GM23338 (cell line): ENCODE data around the gene CAPNS1. TPM values are rescaled to one million over a fixed set of nuclear protein-coding genes. Genes with fewer than 3 reads are reported as not detected.

ENCODE experiments used
- ATAC-seq: fragments of 200-7000 bp; cut with Tn5 transposase; 3 replicates; pipeline ENCODE4 v1.9.1; 2020
- DNase-seq: peaks from one replicate; pipeline ENCODE4 v3.0.0-alpha.2; 2015; ENCODE audit warnings: low spot score
- H2AFZ ChIP-seq: fragments of 200-600 bp; sonication (generic); 2 replicates; pipeline ENCODE4 v1.8.0; 2016; ENCODE audit warnings: antibody characterized with exemption, mild to moderate bottlenecking, moderate library complexity
- H3F3A ChIP-seq: fragments of 200-600 bp; sonication (generic); replicated peaks from 2 replicates; pipeline ENCODE4 v1.8.0; 2017; ENCODE audit warnings: antibody characterized with exemption, mixed run types, low read depth
- H3K27ac ChIP-seq: fragments of 200-600 bp; sonication (generic); 2 replicates; pipeline ENCODE4 v1.6.1; 2016; ENCODE audit warnings: low read depth
- H3K27me3 ChIP-seq: fragments of 200-600 bp; sonication (generic); 2 replicates; pipeline ENCODE4 v1.8.0; 2016; ENCODE audit warnings: mild to moderate bottlenecking, mixed run types, moderate library complexity; ENCODE audit not compliant: insufficient read depth
- H3K36me3 ChIP-seq: fragments of 200-600 bp; sonication (generic); 2 replicates; pipeline ENCODE4 v1.8.0; 2016; ENCODE audit warnings: mild to moderate bottlenecking; ENCODE audit not compliant: insufficient read depth
- H3K4me1 ChIP-seq: fragments of 200-600 bp; sonication (generic); 2 replicates; pipeline ENCODE4 v1.8.0; 2016; ENCODE audit warnings: mild to moderate bottlenecking, moderate library complexity; ENCODE audit not compliant: insufficient read depth
- H3K4me2 ChIP-seq: fragments of 200-600 bp; sonication (generic); 2 replicates; pipeline ENCODE4 v1.7.1; 2017; ENCODE audit warnings: mixed run types
- H3K4me3 ChIP-seq: fragments of 200-600 bp; sonication (generic); 2 replicates; pipeline ENCODE4 v1.6.1; 2016; ENCODE audit warnings: mixed run types
- H3K79me2 ChIP-seq: fragments of 200-600 bp; sonication (generic); replicated peaks from 2 replicates; pipeline ENCODE4 v1.8.0; 2017; ENCODE audit warnings: mild to moderate bottlenecking; ENCODE audit not compliant: insufficient read depth
- H3K9me2 ChIP-seq: fragments of 200-600 bp; sonication (generic); 2 replicates; pipeline ENCODE4 v1.8.0; 2017; ENCODE audit not compliant: insufficient read depth
- H4K20me1 ChIP-seq: fragments of 200-600 bp; sonication (generic); replicated peaks from 2 replicates; pipeline ENCODE4 v1.8.0; 2017; ENCODE audit warnings: mild to moderate bottlenecking; ENCODE audit not compliant: insufficient read depth
- H3K27ac Mint-ChIP-seq: 2 replicates; pipeline ENCODE4 v1.8.0; 2020; ENCODE audit warnings: inconsistent platforms, mild to moderate bottlenecking, moderate library complexity, mixed read lengths
- H3K27me3 Mint-ChIP-seq: 3 replicates; pipeline ENCODE4 v1.8.0; 2022; ENCODE audit warnings: low read depth, mild to moderate bottlenecking, moderate library complexity, mixed read lengths, inconsistent platforms; ENCODE audit not compliant: insufficient read depth, poor library complexity
- H3K36me3 Mint-ChIP-seq: 3 replicates; pipeline ENCODE4 v1.8.0; 2021; ENCODE audit warnings: low read depth, mild to moderate bottlenecking, inconsistent platforms, moderate library complexity, mixed read lengths
- H3K4me1 Mint-ChIP-seq: 3 replicates; pipeline ENCODE4 v1.8.0; 2020; ENCODE audit warnings: mild to moderate bottlenecking, inconsistent platforms, mixed read lengths
- H3K4me3 Mint-ChIP-seq: 3 replicates; pipeline ENCODE4 v1.8.0; 2021; ENCODE audit warnings: moderate library complexity, mild to moderate bottlenecking, inconsistent platforms, mixed read lengths
- H3K9me3 Mint-ChIP-seq: 3 replicates; pipeline ENCODE4 v1.8.0; 2020; ENCODE audit warnings: moderate library complexity, mild to moderate bottlenecking, inconsistent platforms, mixed read lengths
- CREB1 ChIP-seq: fragments of 250-450 bp; sonication (Bioruptor Pico); IDR thresholded peaks from 2 replicates; pipeline ENCODE4 v1.5.0; 2020; ENCODE audit warnings: low read depth, mild to moderate bottlenecking, moderate library complexity
- EZH2 ChIP-seq: fragments of 200-600 bp; sonication (generic); IDR thresholded peaks from one replicate; pipeline ENCODE4 v1.8.0; 2017; ENCODE audit warnings: antibody characterized with exemption, mild to moderate bottlenecking, low read depth; ENCODE audit not compliant: unreplicated experiment
- EZH2phosphoT487 ChIP-seq: fragments of 200-600 bp; sonication (generic); IDR thresholded peaks from one replicate; pipeline ENCODE4 v1.8.1; 2018; ENCODE audit warnings: antibody characterized with exemption; ENCODE audit not compliant: unreplicated experiment
- JUNB ChIP-seq: IDR thresholded peaks from one replicate; pipeline ENCODE4 v1.6.1; 2016; ENCODE audit warnings: antibody characterized with exemption; ENCODE audit not compliant: unreplicated experiment
- NANOG ChIP-seq: IDR thresholded peaks from 2 replicates; pipeline ENCODE4 v1.6.1; 2016; ENCODE audit warnings: antibody characterized with exemption, borderline replicate concordance
- POLR2AphosphoS5 ChIP-seq: IDR thresholded peaks from 2 replicates; pipeline ENCODE4 v1.6.1; 2016; ENCODE audit warnings: antibody characterized with exemption, low read depth
- REST ChIP-seq: IDR thresholded peaks from one replicate; pipeline ENCODE4 v1.6.1; 2018; ENCODE audit warnings: antibody characterized with exemption; ENCODE audit not compliant: unreplicated experiment
- STAT1 ChIP-seq: IDR thresholded peaks from one replicate; pipeline ENCODE4 v1.6.1; 2016; ENCODE audit warnings: antibody characterized with exemption; ENCODE audit not compliant: unreplicated experiment
- ZNF114 ChIP-seq: fragments of 250-450 bp; sonication (Bioruptor Pico); IDR thresholded peaks from 2 replicates; pipeline ENCODE4 v1.5.0; 2020; ENCODE audit warnings: mild to moderate bottlenecking, moderate library complexity
- ZNF331 ChIP-seq: fragments of 250-450 bp; sonication (Bioruptor Pico); IDR thresholded peaks from 2 replicates; pipeline ENCODE4 v1.5.0; 2020; ENCODE audit warnings: low read depth, mild to moderate bottlenecking, moderate library complexity
- polyA plus RNA-seq: library from polyadenylated mRNA; unstranded; fragments of >200 nt; fragmentation: Nextera tagmentation; extraction: Ambion mirVana; gene quantifications from 2 replicates; pipeline ENCODE4 v1.2.1, GENCODE V29; 2016
- total RNA-seq: library from RNA; depleted of rRNA; stranded (reverse); fragments of >200 nt; shearing (Covaris generic); gene quantifications from 2 replicates; pipeline ENCODE4 v1.2.3, GENCODE V29; 2014
- TF ChIP-seq, protein P1 (sequence below): IDR thresholded peaks from 2 replicates; pipeline ENCODE4 v1.6.1; 2016; ENCODE audit warnings: antibody characterized with exemption
- TF ChIP-seq, protein P2 (sequence below): fragments of 250-450 bp; sonication (Bioruptor Pico); IDR thresholded peaks from 2 replicates; pipeline ENCODE4 v1.5.0; 2020; ENCODE audit warnings: mild to moderate bottlenecking, moderate library complexity
- TF ChIP-seq, protein P3 (sequence below), 2 experiments: fragments of 200-600 bp in 1 of 2; sonication (generic) in 1 of 2; conservative IDR thresholded peaks; 2 replicates each; pipeline versions ENCODE4 v1.5.1 to v1.6.1; 2016 to 2017; ENCODE audit warnings: antibody characterized with exemption in 2 of 2, low read depth in 2 of 2, mild to moderate bottlenecking in 2 of 2, moderate library complexity in 1 of 2

The CAPNS1 gene
- total and polyA plus RNA-seq, 2 experiments from 2014 or later: 123 to 227 TPM

DNA sequence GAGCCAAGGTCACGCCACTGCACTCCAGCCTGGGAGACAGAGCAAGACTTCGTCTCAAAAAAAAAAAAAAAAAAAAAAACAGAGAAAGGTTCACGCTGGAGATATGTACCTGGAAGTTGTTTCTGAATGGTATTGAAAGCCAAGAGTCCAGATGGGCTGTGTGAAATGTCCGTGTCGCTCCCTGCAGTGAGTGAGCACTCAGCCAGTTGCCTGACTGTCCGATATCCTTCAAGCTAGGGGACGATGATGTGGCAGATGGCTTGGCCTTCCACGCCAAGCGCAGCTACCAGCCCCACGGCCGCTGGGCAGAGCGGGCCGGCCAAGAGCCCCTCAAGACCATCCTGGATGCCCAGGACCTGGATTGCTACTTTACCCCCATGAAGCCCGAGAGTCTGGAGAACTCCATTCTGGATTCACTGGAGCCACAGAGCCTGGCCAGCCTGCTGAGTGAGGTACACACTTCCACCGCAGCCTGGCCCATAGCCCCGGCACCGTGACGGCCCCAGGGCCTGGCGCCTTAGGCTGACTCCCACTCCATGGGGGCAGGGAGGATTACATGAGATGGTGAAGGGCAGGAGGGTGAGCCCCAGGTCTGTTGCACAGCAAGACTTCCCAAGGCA, 40.6 kb upstream of the CAPNS1 start:
- Mint-ChIP-seq H3K36me3 (peaks cover 53% of the 10 kb centered on the region), H3K4me1 (no peaks in the 10 kb centered on the region), H3K27me3 (no peaks in the 10 kb centered on the region), H3K9me3 (no peaks in the 10 kb centered on the region), H3K4me3 (no peak overlapping the region), H3K27ac (no peak overlapping the region)
- no peaks in the 10 kb centered on the region for H3F3A ChIP-seq
- no peaks in the 10 kb centered on the region for H3K9me2 ChIP-seq
- no peak overlapping the region for H3K4me3 ChIP-seq
- DNase-seq: no peak
- no peak for ATAC-seq
- no peaks in the 10 kb centered on the region for H4K20me1 ChIP-seq
- no peak for TF ChIP-seq EZH2
- TF ChIP-seq ZNF331: no peak
- TF ChIP-seq REST: no peak
- TF ChIP-seq CREB1 (CRISPR knock-in tag): no peak
- no peak for TF ChIP-seq EZH2phosphoT487
- TF ChIP-seq, protein P1, sequence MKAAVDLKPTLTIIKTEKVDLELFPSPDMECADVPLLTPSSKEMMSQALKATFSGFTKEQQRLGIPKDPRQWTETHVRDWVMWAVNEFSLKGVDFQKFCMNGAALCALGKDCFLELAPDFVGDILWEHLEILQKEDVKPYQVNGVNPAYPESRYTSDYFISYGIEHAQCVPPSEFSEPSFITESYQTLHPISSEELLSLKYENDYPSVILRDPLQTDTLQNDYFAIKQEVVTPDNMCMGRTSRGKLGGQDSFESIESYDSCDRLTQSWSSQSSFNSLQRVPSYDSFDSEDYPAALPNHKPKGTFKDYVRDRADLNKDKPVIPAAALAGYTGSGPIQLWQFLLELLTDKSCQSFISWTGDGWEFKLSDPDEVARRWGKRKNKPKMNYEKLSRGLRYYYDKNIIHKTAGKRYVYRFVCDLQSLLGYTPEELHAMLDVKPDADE: no peak
- TF ChIP-seq POLR2AphosphoS5: no peak
- TF ChIP-seq ZNF114 (CRISPR knock-in tag): no peak
- TF ChIP-seq STAT1: no peak
- TF ChIP-seq, protein P2, sequence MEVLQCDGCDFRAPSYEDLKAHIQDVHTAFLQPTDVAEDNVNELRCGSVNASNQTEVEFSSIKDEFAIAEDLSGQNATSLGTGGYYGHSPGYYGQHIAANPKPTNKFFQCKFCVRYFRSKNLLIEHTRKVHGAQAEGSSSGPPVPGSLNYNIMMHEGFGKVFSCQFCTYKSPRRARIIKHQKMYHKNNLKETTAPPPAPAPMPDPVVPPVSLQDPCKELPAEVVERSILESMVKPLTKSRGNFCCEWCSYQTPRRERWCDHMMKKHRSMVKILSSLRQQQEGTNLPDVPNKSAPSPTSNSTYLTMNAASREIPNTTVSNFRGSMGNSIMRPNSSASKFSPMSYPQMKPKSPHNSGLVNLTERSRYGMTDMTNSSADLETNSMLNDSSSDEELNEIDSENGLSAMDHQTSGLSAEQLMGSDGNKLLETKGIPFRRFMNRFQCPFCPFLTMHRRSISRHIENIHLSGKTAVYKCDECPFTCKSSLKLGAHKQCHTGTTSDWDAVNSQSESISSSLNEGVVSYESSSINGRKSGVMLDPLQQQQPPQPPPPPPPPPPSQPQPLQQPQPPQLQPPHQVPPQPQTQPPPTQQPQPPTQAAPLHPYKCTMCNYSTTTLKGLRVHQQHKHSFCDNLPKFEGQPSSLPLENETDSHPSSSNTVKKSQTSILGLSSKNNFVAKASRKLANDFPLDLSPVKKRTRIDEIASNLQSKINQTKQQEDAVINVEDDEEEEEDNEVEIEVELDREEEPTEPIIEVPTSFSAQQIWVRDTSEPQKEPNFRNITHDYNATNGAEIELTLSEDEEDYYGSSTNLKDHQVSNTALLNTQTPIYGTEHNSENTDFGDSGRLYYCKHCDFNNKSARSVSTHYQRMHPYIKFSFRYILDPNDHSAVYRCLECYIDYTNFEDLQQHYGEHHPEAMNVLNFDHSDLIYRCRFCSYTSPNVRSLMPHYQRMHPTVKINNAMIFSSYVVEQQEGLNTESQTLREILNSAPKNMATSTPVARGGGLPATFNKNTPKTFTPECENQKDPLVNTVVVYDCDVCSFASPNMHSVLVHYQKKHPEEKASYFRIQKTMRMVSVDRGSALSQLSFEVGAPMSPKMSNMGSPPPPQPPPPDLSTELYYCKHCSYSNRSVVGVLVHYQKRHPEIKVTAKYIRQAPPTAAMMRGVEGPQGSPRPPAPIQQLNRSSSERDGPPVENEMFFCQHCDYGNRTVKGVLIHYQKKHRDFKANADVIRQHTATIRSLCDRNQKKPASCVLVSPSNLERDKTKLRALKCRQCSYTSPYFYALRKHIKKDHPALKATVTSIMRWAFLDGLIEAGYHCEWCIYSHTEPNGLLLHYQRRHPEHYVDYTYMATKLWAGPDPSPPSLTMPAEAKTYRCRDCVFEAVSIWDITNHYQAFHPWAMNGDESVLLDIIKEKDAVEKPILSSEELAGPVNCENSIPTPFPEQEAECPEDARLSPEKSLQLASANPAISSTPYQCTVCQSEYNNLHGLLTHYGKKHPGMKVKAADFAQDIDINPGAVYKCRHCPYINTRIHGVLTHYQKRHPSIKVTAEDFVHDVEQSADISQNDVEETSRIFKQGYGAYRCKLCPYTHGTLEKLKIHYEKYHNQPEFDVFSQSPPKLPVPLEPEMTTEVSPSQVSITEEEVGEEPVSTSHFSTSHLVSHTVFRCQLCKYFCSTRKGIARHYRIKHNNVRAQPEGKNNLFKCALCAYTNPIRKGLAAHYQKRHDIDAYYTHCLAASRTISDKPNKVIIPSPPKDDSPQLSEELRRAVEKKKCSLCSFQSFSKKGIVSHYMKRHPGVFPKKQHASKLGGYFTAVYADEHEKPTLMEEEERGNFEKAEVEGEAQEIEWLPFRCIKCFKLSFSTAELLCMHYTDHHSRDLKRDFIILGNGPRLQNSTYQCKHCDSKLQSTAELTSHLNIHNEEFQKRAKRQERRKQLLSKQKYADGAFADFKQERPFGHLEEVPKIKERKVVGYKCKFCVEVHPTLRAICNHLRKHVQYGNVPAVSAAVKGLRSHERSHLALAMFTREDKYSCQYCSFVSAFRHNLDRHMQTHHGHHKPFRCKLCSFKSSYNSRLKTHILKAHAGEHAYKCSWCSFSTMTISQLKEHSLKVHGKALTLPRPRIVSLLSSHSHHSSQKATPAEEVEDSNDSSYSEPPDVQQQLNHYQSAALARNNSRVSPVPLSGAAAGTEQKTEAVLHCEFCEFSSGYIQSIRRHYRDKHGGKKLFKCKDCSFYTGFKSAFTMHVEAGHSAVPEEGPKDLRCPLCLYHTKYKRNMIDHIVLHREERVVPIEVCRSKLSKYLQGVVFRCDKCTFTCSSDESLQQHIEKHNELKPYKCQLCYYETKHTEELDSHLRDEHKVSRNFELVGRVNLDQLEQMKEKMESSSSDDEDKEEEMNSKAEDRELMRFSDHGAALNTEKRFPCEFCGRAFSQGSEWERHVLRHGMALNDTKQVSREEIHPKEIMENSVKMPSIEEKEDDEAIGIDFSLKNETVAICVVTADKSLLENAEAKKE (CRISPR knock-in tag): no peak
- no peak for TF ChIP-seq JUNB
- TF ChIP-seq, protein P3, sequence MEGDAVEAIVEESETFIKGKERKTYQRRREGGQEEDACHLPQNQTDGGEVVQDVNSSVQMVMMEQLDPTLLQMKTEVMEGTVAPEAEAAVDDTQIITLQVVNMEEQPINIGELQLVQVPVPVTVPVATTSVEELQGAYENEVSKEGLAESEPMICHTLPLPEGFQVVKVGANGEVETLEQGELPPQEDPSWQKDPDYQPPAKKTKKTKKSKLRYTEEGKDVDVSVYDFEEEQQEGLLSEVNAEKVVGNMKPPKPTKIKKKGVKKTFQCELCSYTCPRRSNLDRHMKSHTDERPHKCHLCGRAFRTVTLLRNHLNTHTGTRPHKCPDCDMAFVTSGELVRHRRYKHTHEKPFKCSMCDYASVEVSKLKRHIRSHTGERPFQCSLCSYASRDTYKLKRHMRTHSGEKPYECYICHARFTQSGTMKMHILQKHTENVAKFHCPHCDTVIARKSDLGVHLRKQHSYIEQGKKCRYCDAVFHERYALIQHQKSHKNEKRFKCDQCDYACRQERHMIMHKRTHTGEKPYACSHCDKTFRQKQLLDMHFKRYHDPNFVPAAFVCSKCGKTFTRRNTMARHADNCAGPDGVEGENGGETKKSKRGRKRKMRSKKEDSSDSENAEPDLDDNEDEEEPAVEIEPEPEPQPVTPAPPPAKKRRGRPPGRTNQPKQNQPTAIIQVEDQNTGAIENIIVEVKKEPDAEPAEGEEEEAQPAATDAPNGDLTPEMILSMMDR (conservative IDR thresholded peaks at IDR 0.05; ENCODE audit: low read depth in 2 of 2): no peak
- no peak for TF ChIP-seq NANOG
- no peak overlapping the region for H3K4me2 ChIP-seq
- no peak overlapping the region for H2AFZ ChIP-seq
- H3K4me1 ChIP-seq: no peaks in the 10 kb centered on the region
- no peak overlapping the region for H3K27ac ChIP-seq
- no peaks in the 10 kb centered on the region for H3K27me3 ChIP-seq
- no peaks in the 10 kb centered on the region for H3K79me2 ChIP-seq
- peaks cover 19% of the 10 kb centered on the region for H3K36me3 ChIP-seq
